WTC11 (cell line): Measurements from ENCODE around the gene FANCM. TPM values are rescaled to one million over a fixed set of nuclear protein-coding genes. Genes with fewer than 3 reads are reported as not detected.

Experiments used
- ATAC-seq: fragments of 200-7000 bp; cut with Tn5 transposase; 2 replicates; pipeline ENCODE4 v1.10.0; 2021; ENCODE audit warnings: mild to moderate bottlenecking, moderate library complexity
- CTCF ChIA-PET: fragments of 300-600 bp; sonication (Branson Sonifier 250); formaldehyde crosslinking; loops from one replicate; lab custom pipeline; 2021; ENCODE audit warnings: antibody characterized with exemption; lab: Charles Lee
- POLR2A ChIA-PET: fragments of 350-600 bp; sonication (Branson Sonifier 250); formaldehyde crosslinking; loops from one replicate; lab custom pipeline; 2021; ENCODE audit warnings: antibody characterized with exemption; lab: Charles Lee
- DNase-seq: peaks from one replicate; pipeline ENCODE4 v3.0.0; 2021; ENCODE audit warnings: low spot score
- H3K27ac Mint-ChIP-seq: 2 replicates; pipeline ENCODE4 v1.8.0; 2021; ENCODE audit warnings: mixed read lengths
- H3K27me3 Mint-ChIP-seq: 2 replicates; pipeline ENCODE4 v1.8.0; 2021; ENCODE audit warnings: low read depth, mild to moderate bottlenecking, moderate library complexity, mixed read lengths
- H3K36me3 Mint-ChIP-seq: 2 replicates; pipeline ENCODE4 v1.8.0; 2021; ENCODE audit warnings: mixed read lengths
- H3K4me1 Mint-ChIP-seq: 2 replicates; pipeline ENCODE4 v1.8.0; 2022; ENCODE audit warnings: mixed read lengths
- H3K4me3 Mint-ChIP-seq: 2 replicates; pipeline ENCODE4 v1.8.0; 2021; ENCODE audit warnings: mild to moderate bottlenecking, moderate library complexity, mixed read lengths
- H3K9me3 Mint-ChIP-seq: 2 replicates; pipeline ENCODE4 v1.8.0; 2021; ENCODE audit warnings: mixed read lengths
- ETV6 ChIP-seq: sonication (generic); formaldehyde crosslinking; IDR thresholded peaks from 2 replicates; pipeline ENCODE4 v1.8.1; 2022; ENCODE audit warnings: mild to moderate bottlenecking, missing genetic modification reagents
- FOXJ3 ChIP-seq: sonication (generic); formaldehyde crosslinking; IDR thresholded peaks from 2 replicates; pipeline ENCODE4 v1.9.0; 2021; ENCODE audit warnings: missing genetic modification reagents, mild to moderate bottlenecking, borderline replicate concordance
- GTF2I ChIP-seq: fragments of 250-450 bp; sonication (Bioruptor Pico); conservative IDR thresholded peaks from 2 replicates; pipeline ENCODE4 v1.4.0; 2021; ENCODE audit warnings: mild to moderate bottlenecking
- MYBL2 ChIP-seq: sonication (generic); formaldehyde crosslinking; IDR thresholded peaks from 2 replicates; pipeline ENCODE4 v1.8.1; 2023; ENCODE audit warnings: mild to moderate bottlenecking, moderate library complexity, missing genetic modification reagents
- RELA ChIP-seq: sonication (generic); formaldehyde crosslinking; IDR thresholded peaks from 2 replicates; pipeline ENCODE4 v1.8.1; 2022; ENCODE audit warnings: missing genetic modification reagents, mild to moderate bottlenecking, borderline replicate concordance
- TP53 ChIP-seq: sonication (generic); formaldehyde crosslinking; IDR thresholded peaks from 2 replicates; pipeline ENCODE4 v1.8.1; 2023; ENCODE audit warnings: mild to moderate bottlenecking, missing genetic modification reagents
- ZNF219 ChIP-seq: sonication (generic); formaldehyde crosslinking; IDR thresholded peaks from 2 replicates; pipeline ENCODE4 v1.8.0; 2023; ENCODE audit warnings: missing genetic modification reagents, mild to moderate bottlenecking, borderline replicate concordance
- ZNF396 ChIP-seq: fragments of 250-450 bp; sonication (Bioruptor Pico); IDR thresholded peaks from 2 replicates; pipeline ENCODE4 v1.8.0; 2021; ENCODE audit warnings: mild to moderate bottlenecking, moderate library complexity, borderline replicate concordance
- ZNF671 ChIP-seq: fragments of 250-450 bp; sonication (Bioruptor Pico); IDR thresholded peaks from 2 replicates; pipeline ENCODE4 v1.8.0; 2021; ENCODE audit warnings: mild to moderate bottlenecking
- total RNA-seq: library from RNA; stranded (reverse); gene quantifications from 3 replicates; pipeline ENCODE4 v1.2.3, GENCODE V29; 2021
- TF ChIP-seq, protein P1 (sequence below): sonication (generic); formaldehyde crosslinking; IDR thresholded peaks from 2 replicates; pipeline ENCODE4 v1.8.1; 2023; ENCODE audit warnings: mild to moderate bottlenecking, moderate library complexity, missing genetic modification reagents
- TF ChIP-seq, protein P2 (sequence below): sonication (generic); formaldehyde crosslinking; IDR thresholded peaks from 2 replicates; pipeline ENCODE4 v1.8.0; 2022; ENCODE audit warnings: mild to moderate bottlenecking, missing genetic modification reagents
- TF ChIP-seq, protein P3 (sequence below): sonication (generic); formaldehyde crosslinking; IDR thresholded peaks from 2 replicates; pipeline ENCODE4 v1.8.0; 2022; ENCODE audit warnings: missing genetic modification reagents
- TF ChIP-seq, protein P4 (sequence below): sonication (generic); formaldehyde crosslinking; IDR thresholded peaks from 2 replicates; pipeline ENCODE4 v1.8.0; 2023; ENCODE audit warnings: missing genetic modification reagents, mild to moderate bottlenecking, borderline replicate concordance
- TF ChIP-seq, protein P5 (sequence below): fragments of 250-450 bp; sonication (Bioruptor Pico); IDR thresholded peaks from 2 replicates; pipeline ENCODE4 v1.9.0; 2021; ENCODE audit warnings: moderate library complexity, mild to moderate bottlenecking, inconsistent platforms, borderline replicate concordance
- TF ChIP-seq, protein P6 (sequence below): sonication (generic); formaldehyde crosslinking; IDR thresholded peaks from 2 replicates; pipeline ENCODE4 v1.8.0; 2022; ENCODE audit warnings: mild to moderate bottlenecking, missing genetic modification reagents

Gene FANCM
- total RNA-seq, 1 experiment from 2014 or later, result 12.9 TPM

DNA sequence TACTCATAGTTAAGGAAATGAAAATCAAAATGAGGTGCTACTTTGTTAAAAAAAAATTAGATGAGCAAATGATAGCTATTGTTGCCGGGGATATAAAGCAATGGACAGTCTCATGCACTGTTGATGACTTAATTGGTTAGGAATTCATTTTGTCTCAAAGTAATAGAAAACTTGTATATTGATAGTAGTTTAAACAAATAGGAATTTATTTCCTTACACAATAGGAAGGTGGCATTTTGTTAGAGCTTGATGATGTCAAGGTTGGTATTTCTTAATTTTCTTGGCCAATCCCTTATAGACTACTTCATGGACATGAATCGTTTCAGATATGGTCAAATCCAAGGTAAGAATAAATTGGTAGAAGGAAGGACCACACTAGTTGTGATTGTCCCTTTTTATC lies 44.0 kb upstream of the FANCM start:
- H3K27me3 Mint-ChIP-seq, result no peaks in the 10 kb centered on the region
- TF ChIP-seq ZNF219 (CRISPR knock-in tag), result no peak
- no peak for TF ChIP-seq ETV6 (CRISPR knock-in tag)
- no peak for TF ChIP-seq FOXJ3 (CRISPR knock-in tag)
- TF ChIP-seq, protein P1, sequence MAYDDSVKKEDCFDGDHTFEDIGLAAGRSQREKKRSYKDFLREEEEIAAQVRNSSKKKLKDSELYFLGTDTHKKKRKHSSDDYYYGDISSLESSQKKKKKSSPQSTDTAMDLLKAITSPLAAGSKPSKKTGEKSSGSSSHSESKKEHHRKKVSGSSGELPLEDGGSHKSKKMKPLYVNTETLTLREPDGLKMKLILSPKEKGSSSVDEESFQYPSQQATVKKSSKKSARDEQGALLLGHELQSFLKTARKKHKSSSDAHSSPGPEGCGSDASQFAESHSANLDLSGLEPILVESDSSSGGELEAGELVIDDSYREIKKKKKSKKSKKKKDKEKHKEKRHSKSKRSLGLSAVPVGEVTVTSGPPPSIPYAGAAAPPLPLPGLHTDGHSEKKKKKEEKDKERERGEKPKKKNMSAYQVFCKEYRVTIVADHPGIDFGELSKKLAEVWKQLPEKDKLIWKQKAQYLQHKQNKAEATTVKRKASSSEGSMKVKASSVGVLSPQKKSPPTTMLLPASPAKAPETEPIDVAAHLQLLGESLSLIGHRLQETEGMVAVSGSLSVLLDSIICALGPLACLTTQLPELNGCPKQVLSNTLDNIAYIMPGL (CRISPR knock-in tag), result no peak
- no peak for TF ChIP-seq MYBL2 (CRISPR knock-in tag)
- TF ChIP-seq, protein P2, sequence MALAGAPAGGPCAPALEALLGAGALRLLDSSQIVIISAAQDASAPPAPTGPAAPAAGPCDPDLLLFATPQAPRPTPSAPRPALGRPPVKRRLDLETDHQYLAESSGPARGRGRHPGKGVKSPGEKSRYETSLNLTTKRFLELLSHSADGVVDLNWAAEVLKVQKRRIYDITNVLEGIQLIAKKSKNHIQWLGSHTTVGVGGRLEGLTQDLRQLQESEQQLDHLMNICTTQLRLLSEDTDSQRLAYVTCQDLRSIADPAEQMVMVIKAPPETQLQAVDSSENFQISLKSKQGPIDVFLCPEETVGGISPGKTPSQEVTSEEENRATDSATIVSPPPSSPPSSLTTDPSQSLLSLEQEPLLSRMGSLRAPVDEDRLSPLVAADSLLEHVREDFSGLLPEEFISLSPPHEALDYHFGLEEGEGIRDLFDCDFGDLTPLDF (CRISPR knock-in tag), result no peak
- no peak for TF ChIP-seq GTF2I (CRISPR knock-in tag)
- TF ChIP-seq, protein P3, sequence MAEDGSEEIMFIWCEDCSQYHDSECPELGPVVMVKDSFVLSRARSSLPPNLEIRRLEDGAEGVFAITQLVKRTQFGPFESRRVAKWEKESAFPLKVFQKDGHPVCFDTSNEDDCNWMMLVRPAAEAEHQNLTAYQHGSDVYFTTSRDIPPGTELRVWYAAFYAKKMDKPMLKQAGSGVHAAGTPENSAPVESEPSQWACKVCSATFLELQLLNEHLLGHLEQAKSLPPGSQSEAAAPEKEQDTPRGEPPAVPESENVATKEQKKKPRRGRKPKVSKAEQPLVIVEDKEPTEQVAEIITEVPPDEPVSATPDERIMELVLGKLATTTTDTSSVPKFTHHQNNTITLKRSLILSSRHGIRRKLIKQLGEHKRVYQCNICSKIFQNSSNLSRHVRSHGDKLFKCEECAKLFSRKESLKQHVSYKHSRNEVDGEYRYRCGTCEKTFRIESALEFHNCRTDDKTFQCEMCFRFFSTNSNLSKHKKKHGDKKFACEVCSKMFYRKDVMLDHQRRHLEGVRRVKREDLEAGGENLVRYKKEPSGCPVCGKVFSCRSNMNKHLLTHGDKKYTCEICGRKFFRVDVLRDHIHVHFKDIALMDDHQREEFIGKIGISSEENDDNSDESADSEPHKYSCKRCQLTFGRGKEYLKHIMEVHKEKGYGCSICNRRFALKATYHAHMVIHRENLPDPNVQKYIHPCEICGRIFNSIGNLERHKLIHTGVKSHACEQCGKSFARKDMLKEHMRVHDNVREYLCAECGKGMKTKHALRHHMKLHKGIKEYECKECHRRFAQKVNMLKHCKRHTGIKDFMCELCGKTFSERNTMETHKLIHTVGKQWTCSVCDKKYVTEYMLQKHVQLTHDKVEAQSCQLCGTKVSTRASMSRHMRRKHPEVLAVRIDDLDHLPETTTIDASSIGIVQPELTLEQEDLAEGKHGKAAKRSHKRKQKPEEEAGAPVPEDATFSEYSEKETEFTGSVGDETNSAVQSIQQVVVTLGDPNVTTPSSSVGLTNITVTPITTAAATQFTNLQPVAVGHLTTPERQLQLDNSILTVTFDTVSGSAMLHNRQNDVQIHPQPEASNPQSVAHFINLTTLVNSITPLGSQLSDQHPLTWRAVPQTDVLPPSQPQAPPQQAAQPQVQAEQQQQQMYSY (CRISPR knock-in tag), result no peak
- TF ChIP-seq TP53 (CRISPR knock-in tag), result no peak
- TF ChIP-seq, protein P4, sequence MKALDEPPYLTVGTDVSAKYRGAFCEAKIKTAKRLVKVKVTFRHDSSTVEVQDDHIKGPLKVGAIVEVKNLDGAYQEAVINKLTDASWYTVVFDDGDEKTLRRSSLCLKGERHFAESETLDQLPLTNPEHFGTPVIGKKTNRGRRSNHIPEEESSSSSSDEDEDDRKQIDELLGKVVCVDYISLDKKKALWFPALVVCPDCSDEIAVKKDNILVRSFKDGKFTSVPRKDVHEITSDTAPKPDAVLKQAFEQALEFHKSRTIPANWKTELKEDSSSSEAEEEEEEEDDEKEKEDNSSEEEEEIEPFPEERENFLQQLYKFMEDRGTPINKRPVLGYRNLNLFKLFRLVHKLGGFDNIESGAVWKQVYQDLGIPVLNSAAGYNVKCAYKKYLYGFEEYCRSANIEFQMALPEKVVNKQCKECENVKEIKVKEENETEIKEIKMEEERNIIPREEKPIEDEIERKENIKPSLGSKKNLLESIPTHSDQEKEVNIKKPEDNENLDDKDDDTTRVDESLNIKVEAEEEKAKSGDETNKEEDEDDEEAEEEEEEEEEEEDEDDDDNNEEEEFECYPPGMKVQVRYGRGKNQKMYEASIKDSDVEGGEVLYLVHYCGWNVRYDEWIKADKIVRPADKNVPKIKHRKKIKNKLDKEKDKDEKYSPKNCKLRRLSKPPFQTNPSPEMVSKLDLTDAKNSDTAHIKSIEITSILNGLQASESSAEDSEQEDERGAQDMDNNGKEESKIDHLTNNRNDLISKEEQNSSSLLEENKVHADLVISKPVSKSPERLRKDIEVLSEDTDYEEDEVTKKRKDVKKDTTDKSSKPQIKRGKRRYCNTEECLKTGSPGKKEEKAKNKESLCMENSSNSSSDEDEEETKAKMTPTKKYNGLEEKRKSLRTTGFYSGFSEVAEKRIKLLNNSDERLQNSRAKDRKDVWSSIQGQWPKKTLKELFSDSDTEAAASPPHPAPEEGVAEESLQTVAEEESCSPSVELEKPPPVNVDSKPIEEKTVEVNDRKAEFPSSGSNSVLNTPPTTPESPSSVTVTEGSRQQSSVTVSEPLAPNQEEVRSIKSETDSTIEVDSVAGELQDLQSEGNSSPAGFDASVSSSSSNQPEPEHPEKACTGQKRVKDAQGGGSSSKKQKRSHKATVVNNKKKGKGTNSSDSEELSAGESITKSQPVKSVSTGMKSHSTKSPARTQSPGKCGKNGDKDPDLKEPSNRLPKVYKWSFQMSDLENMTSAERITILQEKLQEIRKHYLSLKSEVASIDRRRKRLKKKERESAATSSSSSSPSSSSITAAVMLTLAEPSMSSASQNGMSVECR (CRISPR knock-in tag), result no peak
- TF ChIP-seq ZNF671 (CRISPR knock-in tag), result no peak
- TF ChIP-seq ZNF396 (CRISPR knock-in tag), result no peak
- TF ChIP-seq, protein P5, sequence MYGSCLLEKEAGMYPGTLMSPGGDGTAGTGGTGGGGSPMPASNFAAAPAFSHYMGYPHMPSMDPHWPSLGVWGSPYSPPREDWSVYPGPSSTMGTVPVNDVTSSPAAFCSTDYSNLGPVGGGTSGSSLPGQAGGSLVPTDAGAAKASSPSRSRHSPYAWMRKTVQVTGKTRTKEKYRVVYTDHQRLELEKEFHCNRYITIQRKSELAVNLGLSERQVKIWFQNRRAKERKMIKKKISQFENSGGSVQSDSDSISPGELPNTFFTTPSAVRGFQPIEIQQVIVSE (CRISPR knock-in tag), result no peak
- TF ChIP-seq, protein P6, sequence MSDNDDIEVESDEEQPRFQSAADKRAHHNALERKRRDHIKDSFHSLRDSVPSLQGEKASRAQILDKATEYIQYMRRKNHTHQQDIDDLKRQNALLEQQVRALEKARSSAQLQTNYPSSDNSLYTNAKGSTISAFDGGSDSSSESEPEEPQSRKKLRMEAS (CRISPR knock-in tag), result no peak
- TF ChIP-seq RELA, result no peak
- no peak for DNase-seq
- no peak for ATAC-seq
- H3K4me1 Mint-ChIP-seq, result peaks cover 22% of the 10 kb centered on the region
- ChIA-PET POLR2A (interaction anchor here (0.7 kb wide), 1 partner anchor 16 kb away, joined by 3 read pairs; no protein-coding TSS in a partner anchor), CTCF (interaction anchor here (0.7 kb wide), 1 partner anchor 460 kb away, joined by 5 read pairs; no protein-coding TSS in a partner anchor)
- peaks cover 15% of the 10 kb centered on the region for H3K36me3 Mint-ChIP-seq
- no peak overlapping the region for H3K4me3 Mint-ChIP-seq
- no peaks in the 10 kb centered on the region for H3K9me3 Mint-ChIP-seq
- no peak overlapping the region; the same call in 1 of the 2 replicates for H3K27ac Mint-ChIP-seq
